Stimulated activated CD8-positive, alpha-beta memory T cell treated with anti-CD3 and anti-CD28 coated beads, Interleukin-7, amount 100 ng/mL, for 4 hours (primary cell): ENCODE results near the gene BCL6.
A peak's percentile ranks its signal among the peaks of the same experiment; 100 is the strongest.

Experiments
- DNase-seq, 2 donors: peaks; one replicate each; pipeline ENCODE4 v3.0.0-alpha.2; 2020; ENCODE audit warnings: low read depth in 2 of 2

The BCL6 gene

DNA sequence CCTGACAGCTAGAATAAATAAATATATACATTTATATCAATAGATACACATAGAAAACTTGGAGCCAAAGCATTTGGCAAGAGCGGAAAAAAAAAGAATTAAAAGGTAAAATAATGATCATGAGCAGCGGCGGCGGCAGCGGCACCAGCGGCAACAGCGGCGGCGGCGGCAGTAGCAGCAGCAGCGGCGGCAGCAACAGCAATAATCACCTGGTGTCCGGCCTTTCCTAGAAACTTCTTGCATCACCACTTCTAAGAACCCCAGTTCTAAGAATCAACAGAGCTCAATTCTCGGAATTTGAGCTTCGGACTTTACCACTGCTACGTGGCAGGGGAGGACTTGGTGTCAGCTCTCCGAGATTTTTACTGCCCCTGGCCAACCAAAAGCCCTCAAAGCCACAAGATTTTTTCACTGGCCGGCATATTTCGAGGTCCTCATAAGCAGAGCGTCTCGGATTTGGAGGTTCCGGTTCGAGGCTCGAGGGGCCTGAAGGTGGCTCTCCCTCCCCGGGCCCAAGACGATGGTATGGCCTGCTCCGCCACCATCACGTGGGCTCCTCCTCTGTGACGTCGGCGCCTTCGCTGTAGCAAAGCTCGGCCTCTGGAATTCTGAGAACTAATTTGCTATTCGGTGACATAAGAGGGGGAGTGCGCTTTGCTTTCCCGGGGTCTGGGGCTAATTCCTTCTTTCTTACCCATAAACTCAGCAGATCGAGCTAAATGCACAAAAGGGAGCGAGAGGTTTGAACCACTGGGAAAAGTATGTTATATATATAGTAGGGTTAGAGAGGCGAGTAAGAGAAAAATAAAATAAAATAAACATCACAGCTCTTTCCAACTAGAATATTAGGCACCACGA lies at the start of gene BCL6:
Gene BCL6, minus strand, starts transcription at position 268 of the 858 bp plus-strand sequence. CDS start 11,775 bp downstream, outside the sequence.
- peak; percentile 84 to 86 for DNase-seq

DNA sequence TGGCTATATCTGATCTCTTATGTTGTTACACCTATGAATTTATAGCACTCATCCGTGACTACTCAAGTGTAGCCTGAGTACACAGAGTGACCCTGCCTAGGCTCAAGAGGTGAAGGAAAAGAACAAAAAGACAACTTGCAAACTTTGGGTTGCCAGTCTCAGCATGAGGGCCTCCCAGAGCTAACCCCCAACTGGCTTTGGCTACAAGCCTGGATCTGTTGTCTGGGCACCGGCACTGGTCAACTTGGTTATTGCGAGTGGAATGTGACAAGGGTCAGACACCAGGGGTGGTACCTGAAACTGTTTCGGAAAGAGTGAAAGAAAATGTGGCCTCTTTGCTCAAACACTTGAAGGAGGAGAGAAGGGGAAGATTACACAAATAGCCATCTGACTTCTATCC lies 49.5 kb upstream of the BCL6 start:
- no peak for DNase-seq

DNA sequence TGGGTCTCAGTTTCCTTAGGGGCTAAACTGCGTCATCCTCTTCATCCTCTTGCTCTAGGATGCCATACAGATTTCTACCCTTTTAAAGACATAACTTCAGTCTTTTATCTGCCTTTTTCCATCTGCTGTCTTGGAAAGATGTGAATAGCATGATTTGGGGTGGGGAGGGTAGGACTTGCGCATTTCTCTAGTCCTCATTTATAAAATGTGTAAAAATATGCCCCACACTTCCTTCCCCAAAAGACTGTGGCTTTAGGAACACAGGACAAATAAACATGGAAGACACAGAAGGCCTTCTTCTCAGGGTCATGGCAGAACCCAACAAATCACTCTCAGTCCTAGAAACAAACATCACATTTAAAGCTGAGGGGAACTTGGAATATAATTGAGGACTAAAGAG lies 48.4 kb upstream of the BCL6 start:
- DNase-seq = no peak

DNA sequence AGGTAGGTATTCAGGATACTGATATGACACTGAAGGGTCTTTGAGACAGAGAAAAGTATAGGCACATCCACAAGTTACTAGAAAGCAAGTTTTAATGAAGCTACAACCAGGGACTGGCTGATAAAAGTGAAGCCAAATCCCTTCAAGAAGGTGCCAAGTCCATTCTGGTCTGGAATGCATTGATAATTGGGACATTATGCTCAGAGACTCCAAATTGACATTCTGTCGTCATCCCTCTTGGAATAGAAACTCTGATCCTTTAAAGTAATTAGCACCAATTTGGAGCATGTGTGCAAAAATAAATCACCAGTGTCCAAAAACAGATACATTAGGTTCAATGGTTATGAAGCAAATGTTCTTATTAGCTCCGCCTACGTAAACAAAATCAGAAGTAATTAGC lies 47.3 kb upstream of the BCL6 start:
- no peak for DNase-seq

DNA sequence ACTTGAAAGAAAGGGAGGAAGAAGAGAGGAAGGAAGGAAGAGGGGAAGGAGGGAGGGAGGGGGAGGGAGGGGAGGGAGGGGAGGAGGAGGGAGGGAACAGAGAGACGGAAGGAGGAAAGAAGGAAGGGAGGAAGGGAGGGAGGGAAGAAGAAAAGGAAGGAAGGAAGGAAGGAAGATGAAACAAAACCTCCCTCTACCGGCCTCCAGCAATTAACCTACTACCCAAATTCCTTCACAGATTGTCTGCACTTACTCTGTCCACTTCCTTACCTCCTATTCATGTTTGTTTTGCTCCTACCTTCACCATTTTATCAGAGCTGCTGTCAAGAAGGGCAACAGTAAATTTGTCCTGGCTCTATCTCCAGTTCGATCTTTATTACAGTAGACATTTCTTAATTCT lies 44.6 kb upstream of the BCL6 start:
- DNase-seq = no peak

DNA sequence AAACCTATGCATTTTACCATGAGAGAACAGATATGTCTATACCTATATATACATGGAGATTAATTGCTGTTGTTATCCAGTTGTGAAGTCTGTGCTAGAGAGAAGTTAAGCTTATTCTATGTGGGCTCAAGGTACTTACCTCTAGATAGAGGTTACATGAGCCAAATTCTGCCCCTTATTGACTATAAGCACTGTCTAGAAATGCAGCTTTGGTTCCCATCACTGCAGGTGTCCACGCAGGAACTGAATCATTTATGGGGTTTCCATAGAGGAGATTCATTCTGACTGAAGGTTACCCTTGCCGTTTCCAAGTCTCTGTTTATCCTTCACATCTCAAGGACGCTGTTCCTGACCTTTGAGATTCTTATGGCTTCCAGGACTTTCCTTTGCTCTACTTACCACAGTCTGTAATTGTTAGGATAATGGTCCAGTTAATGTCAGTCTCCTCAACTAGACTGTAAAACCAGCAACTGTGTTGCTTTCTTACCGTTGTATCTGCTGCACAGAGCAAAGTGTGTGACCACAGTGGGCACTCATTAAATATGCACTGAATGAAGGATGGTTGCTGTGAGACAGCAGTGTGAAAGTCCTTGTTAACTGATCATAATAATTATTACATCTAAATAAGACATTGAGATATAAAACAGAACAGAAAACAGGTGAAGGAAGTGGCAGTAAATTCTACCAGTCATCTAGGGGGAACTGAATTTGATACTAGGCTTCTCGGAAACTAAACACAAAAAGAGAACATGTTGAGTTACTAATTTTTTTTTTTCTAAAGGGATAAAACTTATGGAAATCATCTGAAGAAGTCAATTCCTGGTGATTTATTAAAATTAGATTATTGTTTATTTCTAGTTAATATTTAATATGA lies 44.0 kb upstream of the BCL6 start:
- no peak for DNase-seq

DNA sequence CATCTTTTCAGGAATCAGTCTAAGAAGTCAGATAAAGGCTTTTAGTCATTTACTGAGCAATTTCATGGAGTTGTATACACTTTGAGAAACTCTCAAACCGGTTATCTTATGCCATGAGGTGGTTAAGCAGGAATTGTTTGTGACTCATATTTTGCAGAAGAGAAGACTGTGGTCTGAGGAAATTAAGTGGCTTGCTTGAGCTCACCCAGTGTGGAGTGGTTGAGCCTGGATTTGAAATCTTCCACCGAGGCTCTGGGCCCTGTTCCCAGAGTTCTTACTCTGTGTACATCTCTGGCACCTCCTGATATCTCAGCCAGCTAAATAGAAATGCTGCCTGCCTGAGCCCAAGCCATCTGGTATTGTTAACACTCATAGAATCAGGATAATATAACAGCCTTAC lies 37.8 kb upstream of the BCL6 start:
- no peak for DNase-seq

DNA sequence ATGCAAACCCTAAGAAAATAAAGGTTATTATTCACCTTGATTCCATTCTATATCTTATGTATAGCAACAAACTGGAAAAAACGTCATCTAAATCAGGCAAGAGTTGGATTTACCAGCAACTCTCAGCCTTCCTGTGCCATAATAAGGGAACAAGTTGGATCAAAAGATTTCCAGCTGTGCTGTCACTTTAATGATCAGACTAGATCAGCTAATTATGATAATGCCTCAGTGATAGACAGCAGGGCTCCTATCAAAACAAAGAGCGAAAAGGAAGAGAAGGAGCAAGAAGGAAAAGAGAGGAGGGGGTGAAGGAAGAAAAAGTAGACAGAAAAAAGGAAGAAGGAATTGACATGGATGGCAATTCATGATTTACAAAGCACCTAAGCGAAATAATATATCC lies 36.7 kb upstream of the BCL6 start:
- no peak for DNase-seq

DNA sequence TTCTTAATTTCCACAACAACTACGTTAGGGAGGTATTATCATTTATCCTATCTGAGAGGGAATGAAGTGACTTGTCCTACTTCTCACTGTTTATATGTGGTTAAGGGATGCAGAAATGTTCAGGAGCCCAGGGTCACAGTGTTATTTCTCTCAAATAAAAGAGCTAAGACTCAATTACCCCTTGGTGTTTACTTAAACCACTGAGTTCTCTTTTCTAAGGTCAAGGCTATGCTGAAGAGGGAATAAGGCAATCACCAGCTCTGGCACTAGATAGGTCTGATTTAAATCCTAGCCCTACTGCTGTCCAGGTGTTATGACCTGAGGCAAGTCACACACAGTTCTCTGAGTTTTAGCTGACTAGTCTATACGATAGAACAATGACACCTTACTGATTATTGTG lies 35.7 kb upstream of the BCL6 start:
- DNase-seq = no peak

DNA sequence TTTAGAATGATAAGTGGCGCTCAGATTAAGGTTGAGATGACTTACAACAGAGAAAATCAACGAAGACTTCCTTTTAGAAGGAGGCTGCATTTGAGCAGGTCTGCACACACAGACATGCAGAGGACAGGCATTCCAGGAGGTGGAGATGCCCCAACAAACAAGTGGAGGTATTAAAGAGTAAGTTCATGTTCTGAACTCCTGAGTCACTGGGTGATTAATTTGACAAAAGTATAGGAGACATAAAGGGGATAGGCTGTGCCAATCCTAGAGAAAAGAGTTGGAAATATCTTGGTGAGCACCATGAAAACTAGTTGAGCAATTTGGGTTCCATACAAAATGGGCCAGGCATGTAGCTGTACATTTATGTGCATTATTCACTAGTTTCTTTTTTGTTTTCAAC lies 33.5 kb upstream of the BCL6 start:
- no peak for DNase-seq

DNA sequence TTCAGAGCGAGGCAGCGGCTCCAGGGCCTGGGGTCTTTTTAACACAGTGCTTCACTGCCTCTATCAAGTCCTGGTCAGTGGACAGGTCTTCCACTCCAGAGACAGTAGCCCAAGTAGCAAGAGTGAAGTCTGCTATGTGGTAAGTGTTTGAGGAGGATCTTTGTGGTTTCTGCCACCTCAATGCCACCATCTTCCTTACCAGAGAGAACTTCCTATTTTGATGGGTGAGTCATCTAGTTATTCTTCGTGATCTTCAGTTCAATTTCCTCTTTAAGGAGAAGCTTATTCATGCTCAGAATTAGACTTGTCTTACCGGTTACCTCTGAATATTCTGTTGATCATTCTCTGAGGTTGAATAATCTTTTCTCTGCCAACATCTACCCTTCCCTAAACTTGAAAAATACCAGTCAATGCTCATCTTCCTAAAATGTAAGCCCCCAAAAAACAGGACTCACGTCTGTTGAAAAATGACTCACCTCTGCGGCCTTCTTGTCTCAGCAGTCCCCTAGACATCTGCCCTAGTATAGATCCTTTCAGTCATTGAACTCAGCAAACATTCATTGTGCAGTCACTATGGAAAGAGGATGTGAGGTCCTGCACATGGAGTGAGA lies 32.2 kb upstream of the BCL6 start:
- peak; percentile 12 to 50 for DNase-seq

DNA sequence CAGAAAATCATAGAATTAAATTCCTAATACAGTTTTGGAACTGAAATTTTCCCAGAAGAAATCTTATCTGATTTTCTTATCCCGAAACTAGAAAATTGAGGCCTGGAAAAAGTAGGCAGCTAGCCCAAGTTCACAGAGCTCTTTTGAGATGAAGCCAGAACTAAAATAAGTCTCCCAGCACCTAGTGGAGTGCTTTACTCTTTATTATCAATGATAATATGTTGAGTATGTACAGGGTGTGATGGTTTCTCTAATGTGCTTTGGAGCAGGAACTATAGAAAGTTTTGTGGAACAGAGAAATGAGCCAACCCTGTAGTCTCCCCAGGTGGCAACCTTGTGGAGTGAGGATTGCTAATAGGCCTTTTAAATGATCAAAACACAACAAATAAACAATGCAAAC lies 30.3 kb upstream of the BCL6 start:
- DNase-seq = no peak

DNA sequence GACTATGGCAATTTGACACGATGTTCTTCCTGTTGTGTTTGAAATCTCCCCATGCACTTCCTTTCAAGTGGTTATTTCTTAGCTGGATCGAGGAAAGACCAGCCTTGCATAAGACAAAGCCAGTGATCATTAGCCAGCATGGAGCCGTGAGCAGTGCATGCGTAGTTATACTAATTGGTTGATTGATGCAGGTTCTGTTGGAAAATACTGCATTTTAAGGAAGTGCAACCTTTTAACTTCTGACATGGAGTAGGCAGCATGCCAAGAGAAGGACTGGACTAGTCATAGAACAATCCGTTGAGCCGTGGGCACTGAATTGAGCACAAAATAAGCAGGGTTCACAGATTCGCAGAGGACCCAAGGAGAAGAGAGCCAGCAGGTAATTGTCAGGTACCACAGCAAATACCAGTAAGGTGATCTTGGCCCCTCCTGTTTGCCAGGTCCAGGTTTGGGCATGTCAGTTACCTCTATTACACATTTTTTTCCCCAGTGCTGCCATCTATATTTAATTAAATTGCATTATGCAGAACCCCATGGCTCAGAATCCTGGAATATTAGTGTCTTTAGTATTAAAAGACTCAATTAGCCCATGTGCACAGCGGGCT lies 29.0 kb upstream of the BCL6 start:
- no peak for DNase-seq

DNA sequence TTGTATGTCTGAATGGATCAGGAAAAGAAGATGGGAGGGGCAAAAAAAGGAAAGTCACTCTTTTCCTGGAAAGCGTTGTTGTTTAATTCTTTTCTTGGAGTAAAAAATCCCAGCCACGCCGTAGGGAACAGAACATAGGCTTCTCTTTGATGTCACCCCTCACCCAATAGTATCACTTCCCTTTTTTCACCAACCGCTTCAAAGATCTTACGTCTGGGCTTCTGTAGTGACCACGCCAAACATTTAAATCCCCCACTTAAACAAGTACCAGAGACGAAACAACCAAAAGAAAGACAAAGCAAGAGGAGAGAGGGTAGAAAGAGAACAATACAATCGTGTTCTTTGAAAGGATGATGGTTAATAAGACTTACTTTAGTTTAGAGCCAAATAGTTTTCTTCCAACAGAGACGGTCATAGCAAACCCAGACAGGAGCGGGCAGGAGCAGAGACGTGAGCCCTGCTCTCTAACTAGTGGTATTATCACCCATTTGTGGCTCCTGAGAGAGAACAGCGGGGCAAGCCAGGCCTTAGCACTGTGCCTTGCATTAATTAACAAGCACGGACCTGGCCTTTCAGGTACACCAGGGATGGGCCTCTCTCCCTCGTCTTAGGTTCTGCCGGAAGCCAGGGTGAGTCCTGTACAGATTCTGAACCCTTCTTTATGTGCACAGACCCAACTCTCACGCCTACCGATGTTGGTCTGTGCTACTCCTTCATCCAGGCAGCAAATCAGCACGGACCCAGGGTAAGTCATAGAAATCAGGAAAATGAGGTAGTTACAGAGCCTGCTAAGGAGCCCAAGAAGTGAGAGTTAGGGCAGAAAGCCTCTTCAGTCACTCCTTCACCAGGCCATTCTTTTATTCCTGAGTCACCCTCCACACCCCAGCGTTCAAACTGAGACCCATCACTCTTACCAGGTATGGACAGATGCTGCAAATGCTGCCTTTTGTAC lies 28.2 kb upstream of the BCL6 start:
- DNase-seq = no peak

DNA sequence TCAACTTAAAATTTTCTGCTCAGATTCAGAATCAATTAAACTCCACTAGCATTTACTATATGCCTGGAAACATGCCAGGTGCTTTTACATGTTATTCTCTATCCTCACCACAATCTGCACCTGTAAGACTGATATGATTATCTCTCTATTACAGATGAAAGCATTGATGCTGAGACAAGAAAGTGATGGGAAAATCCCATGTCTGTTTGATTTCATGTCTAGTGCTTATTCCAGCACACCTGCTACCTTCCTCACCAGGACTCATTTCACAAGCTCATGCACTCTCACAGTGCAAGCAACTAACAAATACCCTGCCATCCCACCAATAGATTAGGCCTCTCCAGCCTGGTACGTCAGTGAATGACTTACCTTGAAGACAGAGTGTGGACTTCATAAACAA lies 25.0 kb upstream of the BCL6 start:
- no peak for DNase-seq

DNA sequence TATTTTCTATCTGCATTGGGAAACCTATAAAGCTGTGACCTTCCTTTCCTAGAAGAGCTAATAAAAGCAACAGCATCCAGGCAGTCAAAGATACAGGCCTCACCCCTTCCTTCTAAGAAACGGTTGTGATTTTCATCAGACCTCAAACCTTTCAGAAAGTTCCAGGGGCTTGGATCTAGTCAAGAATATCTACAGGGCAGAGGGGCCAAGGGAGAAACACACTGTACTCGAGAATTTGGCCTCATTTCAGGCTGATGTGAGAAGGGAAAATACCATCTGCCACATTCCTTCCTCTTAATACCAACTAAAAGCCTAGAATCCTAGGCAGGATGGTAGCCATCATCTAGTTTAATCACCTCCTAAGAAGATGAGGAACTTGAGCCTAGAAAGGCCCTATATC lies 24.5 kb upstream of the BCL6 start:
- no peak for DNase-seq

DNA sequence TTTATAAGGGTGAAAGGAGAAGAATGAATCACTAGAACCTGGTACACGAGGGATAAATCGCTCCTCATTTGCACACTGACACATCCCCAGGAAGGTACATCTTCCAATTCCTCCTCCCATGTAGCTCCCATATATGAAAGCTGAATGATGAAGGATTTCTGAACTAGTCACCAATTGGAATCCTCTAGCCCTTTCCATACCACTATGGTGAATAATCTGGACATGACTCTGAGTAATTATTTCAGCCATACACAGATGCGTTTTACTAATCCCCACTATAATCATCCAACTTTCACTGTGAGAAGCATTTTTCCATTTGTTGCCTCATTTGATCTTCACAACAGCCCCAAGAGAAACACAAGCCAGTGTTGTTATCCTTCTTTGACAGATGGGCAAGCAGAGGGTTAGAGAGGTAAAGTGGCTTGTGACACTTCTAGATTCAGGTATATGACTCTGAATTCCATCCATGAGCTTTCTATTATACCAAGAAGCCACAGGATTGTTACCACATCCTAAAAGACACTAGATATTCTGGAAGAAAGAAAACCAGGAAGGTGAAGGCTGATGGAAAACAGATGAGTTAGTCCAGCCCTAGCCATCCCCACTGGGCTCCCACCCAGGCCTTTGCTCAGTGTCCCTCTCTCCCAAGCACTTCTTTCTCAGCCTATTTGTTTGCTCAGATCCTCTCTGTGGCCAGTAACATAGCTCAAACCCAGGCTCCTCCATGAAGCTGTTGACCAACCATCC lies 22.2 kb upstream of the BCL6 start:
- no peak for DNase-seq

DNA sequence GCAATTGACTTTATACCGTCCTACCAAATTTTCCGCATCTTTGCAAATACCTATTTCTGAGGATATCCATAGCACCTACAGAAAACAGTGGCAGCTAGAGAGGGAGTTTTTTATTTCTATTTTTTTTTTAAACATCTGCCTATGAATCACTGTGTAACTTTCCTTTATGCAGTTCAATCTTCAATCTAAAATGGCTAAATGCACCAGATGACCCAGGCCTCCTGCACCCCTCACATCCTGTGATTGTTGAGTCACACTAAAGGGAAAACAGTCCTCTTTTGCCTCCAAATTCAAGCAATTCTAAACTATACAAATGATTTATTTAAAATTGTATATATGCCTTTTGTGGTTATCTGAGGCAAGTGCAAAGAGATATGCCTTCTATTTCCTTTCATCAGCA lies 20.1 kb upstream of the BCL6 start:
- no peak for DNase-seq

DNA sequence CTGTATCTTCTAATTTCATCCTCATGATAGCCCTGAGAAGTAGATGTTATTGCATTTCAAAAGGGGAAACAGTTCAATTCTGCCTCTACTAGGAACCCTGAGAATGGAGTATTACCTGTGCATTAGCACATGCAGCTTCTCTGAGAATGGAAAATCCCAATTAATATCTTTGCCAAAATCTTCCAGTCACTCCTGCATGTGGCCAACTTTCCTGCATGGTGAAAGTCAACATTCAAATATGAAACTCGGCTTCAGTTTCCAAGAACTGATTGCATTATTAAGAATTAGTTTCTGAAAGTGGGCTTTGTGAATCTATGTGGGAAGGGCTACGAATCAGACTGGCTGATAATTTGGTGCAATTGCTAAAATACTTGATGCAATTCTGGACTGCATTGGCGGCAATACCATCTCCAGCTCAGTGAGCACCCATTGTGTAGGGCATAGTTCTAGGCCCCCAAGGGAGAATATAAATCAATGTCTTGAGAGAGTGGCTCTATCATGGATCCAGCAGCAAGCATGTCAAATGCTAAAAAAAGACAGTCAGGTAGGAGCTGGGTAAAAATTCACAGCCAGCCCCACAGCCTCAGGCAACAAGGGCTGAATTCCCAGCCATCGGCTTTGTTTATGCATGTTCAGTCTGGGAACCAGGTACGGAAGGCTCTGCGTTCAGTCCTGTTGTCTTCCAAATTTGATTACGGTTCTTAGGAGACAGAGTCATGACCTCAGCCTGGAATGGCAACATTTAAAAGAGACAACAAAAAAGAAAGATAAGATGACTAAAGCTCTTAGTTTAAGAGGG lies 18.8 kb upstream of the BCL6 start:
- no peak for DNase-seq
